MM.1S (cell line): Measurements from ENCODE around the gene F8.

Experiments used
- DNase-seq: peaks from one replicate; pipeline ENCODE4 v3.0.0-alpha.2; 2015
- H2AFZ ChIP-seq: fragments of 300-600 bp; sonication (generic); 2 replicates; pipeline ENCODE4 v1.6.0; 2016; ENCODE audit warnings: antibody characterized with exemption, low read length
- H3F3A ChIP-seq: fragments of 300-600 bp; sonication (generic); 2 replicates; pipeline ENCODE4 v1.6.1; 2016; ENCODE audit warnings: mild to moderate bottlenecking, antibody characterized with exemption, low read length, moderate library complexity, mixed read lengths; ENCODE audit not compliant: insufficient read depth
- H3K27ac ChIP-seq: fragments of 300-600 bp; sonication (generic); 2 replicates; pipeline ENCODE4 v1.5.1; 2016; ENCODE audit warnings: mild to moderate bottlenecking, low read length
- H3K27me3 ChIP-seq: fragments of 300-600 bp; sonication (generic); replicated peaks from 2 replicates; pipeline ENCODE4 v1.6.0; 2016; ENCODE audit warnings: low read length; ENCODE audit not compliant: insufficient read depth
- H3K36me3 ChIP-seq: fragments of 300-600 bp; sonication (generic); replicated peaks from 2 replicates; pipeline ENCODE4 v1.6.1; 2016; ENCODE audit warnings: mild to moderate bottlenecking, low read length, mixed read lengths; ENCODE audit not compliant: insufficient read depth
- H3K4me1 ChIP-seq: fragments of 300-600 bp; sonication (generic); 2 replicates; pipeline ENCODE4 v1.6.1; 2016; ENCODE audit warnings: low read length, mixed read lengths
- H3K4me2 ChIP-seq: fragments of 300-600 bp; sonication (generic); 2 replicates; pipeline ENCODE4 v1.6.0; 2016; ENCODE audit warnings: low read depth, low read length
- H3K4me3 ChIP-seq: fragments of 300-600 bp; sonication (generic); 2 replicates; pipeline ENCODE4 v1.5.1; 2016; ENCODE audit warnings: low read length, mixed read lengths
- H3K79me2 ChIP-seq: fragments of 300-600 bp; sonication (generic); 2 replicates; pipeline ENCODE4 v1.6.1; 2016; ENCODE audit warnings: mixed run types, low read length, mixed read lengths
- H3K9ac ChIP-seq: fragments of 300-600 bp; sonication (generic); 2 replicates; pipeline ENCODE4 v1.6.1; 2016; ENCODE audit warnings: low read length, mixed read lengths
- H3K9me2 ChIP-seq: fragments of 300-600 bp; sonication (generic); replicated peaks from 2 replicates; pipeline ENCODE4 v1.6.1; 2016; ENCODE audit warnings: mild to moderate bottlenecking, low read length, mixed read lengths; ENCODE audit not compliant: insufficient read depth
- H3K9me3 ChIP-seq: fragments of 300-600 bp; sonication (generic); replicated peaks from 2 replicates; pipeline ENCODE4 v1.6.1; 2016; ENCODE audit warnings: mild to moderate bottlenecking, low read length, mixed read lengths; ENCODE audit not compliant: insufficient read depth
- H4K20me1 ChIP-seq: fragments of 300-600 bp; sonication (generic); 2 replicates; pipeline ENCODE4 v1.6.1; 2016; ENCODE audit warnings: mild to moderate bottlenecking, low read length, moderate library complexity, mixed read lengths; ENCODE audit not compliant: insufficient read depth
- EZH2 ChIP-seq: fragments of 300-600 bp; sonication (generic); optimal IDR thresholded peaks from 2 replicates; pipeline ENCODE3; 2017; ENCODE audit warnings: low read depth, mild to moderate bottlenecking, antibody characterized with exemption, low read length, mixed read lengths
- EZH2phosphoT487 ChIP-seq: fragments of 300-600 bp; sonication (generic); IDR thresholded peaks from 2 replicates; pipeline ENCODE4 v1.6.1; 2018; ENCODE audit warnings: antibody characterized with exemption, low read length
- TF ChIP-seq, protein P1 (sequence below): fragments of 300-600 bp; sonication (generic); IDR thresholded peaks from 2 replicates; pipeline ENCODE4 v1.5.1; 2016; ENCODE audit warnings: antibody characterized with exemption, low read length, mixed read lengths

Gene F8

DNA sequence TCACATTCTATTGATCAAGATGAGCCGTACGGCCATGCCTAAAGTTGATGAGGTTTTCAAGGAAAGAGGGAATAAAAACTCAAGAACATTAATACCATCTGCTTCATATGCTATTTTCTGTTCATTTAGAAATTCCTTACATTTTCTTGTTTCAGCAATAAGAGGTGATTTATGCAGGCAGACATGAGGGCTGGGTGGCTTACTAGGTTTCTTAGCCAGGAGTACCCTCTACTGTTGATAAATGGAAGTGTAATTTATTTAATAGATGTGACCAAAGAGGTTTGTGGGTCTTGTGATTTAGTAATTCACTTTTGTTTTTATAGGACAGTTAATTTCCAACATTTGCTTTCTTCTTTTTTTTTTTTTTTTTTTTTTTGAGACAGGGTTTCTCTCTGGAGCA lies 181.7 kb downstream of the F8 start:
- Histone ChIP-seq H3K79me2 (no peaks in the 10 kb centered on the region), H3K4me3 (no peak overlapping the region), H3K27ac (no peak overlapping the region), H2AFZ (no peak overlapping the region), H3K9ac (no peak overlapping the region), H4K20me1 (no peaks in the 10 kb centered on the region), H3K4me2 (no peak overlapping the region), H3K9me3 (no peaks in the 10 kb centered on the region), H3K36me3 (no peaks in the 10 kb centered on the region), H3K27me3 (no peaks in the 10 kb centered on the region), H3K4me1 (no peaks in the 10 kb centered on the region), H3K9me2 (no peaks in the 10 kb centered on the region), H3F3A (no peaks in the 10 kb centered on the region)
- no peak for TF ChIP-seq EZH2
- TF ChIP-seq, protein P1, sequence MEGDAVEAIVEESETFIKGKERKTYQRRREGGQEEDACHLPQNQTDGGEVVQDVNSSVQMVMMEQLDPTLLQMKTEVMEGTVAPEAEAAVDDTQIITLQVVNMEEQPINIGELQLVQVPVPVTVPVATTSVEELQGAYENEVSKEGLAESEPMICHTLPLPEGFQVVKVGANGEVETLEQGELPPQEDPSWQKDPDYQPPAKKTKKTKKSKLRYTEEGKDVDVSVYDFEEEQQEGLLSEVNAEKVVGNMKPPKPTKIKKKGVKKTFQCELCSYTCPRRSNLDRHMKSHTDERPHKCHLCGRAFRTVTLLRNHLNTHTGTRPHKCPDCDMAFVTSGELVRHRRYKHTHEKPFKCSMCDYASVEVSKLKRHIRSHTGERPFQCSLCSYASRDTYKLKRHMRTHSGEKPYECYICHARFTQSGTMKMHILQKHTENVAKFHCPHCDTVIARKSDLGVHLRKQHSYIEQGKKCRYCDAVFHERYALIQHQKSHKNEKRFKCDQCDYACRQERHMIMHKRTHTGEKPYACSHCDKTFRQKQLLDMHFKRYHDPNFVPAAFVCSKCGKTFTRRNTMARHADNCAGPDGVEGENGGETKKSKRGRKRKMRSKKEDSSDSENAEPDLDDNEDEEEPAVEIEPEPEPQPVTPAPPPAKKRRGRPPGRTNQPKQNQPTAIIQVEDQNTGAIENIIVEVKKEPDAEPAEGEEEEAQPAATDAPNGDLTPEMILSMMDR = peak; percentile 56
- DNase-seq = peak; percentile 57

DNA sequence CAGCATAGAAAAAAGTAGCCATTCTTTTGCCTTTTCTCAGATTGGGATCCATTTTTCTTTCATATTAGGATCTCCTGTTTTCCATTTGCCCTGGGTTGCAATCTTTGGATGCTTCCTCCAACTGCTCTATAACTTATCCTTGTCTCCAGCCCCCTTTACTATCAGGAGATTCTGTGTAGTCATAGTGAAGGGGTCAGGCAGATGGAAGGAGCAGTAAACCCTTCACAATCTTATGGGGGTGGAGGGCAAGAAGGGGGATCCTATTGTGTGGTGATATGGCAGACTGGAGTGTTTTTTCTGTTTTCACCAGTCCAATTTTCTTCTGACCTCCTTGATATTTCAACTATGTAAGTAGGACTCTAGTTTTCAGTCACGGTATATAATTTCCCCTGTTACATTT lies 186.4 kb downstream of the F8 start:
- TF ChIP-seq EZH2 (no peak), EZH2phosphoT487 (no peak)
- TF ChIP-seq, protein P1 = no peak
- Histone ChIP-seq H3K9me3 (no peaks in the 10 kb centered on the region), H3K9me2 (no peaks in the 10 kb centered on the region), H4K20me1 (no peaks in the 10 kb centered on the region), H3K36me3 (no peaks in the 10 kb centered on the region), H3K4me3 (no peak overlapping the region), H3F3A (no peaks in the 10 kb centered on the region), H3K27ac (no peak overlapping the region), H3K4me1 (no peaks in the 10 kb centered on the region), H3K4me2 (no peak overlapping the region), H2AFZ (no peak overlapping the region), H3K79me2 (no peaks in the 10 kb centered on the region), H3K27me3 (no peaks in the 10 kb centered on the region), H3K9ac (no peak overlapping the region)
- DNase-seq = no peak

DNA sequence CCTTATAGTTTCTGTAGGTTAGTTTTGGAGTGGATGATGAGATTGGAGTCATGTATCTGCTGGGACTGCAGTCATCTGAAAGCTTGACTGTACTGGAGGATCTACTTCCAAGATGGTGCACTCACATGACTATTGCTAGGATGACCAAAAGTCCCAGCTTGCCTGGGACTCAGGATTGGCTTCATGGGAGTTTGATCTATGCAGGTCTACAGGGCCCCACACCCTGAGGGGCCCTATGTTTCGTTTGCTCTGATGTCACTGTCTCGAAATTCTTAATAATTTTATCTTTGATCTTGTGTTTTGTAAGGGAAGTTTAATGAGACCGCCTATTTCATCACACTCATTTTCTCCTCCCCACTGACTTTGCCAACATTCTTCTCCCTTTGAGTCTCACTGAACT lies 188.0 kb downstream of the F8 start, which contains the start of gene SMIM9:
Gene SMIM9, minus strand, starts transcription at position 101 of the 400 bp plus-strand sequence. CDS start 3,806 bp downstream, outside the sequence.
- Histone ChIP-seq H4K20me1 (no peaks in the 10 kb centered on the region), H3K4me2 (no peak within 1 kb of the TSS), H3K9ac (no peak within 1 kb of the TSS), H3K9me2 (no peaks in the 10 kb centered on the region), H3K36me3 (no peaks in the 10 kb centered on the region), H2AFZ (no peak within 1 kb of the TSS), H3K4me1 (no peaks in the 10 kb centered on the region), H3K27ac (no peak within 1 kb of the TSS), H3K79me2 (no peaks in the 10 kb centered on the region), H3F3A (no peaks in the 10 kb centered on the region), H3K4me3 (no peak within 1 kb of the TSS), H3K9me3 (no peaks in the 10 kb centered on the region), H3K27me3 (no peaks in the 10 kb centered on the region)
- TF ChIP-seq, protein P1 = no peak
- TF ChIP-seq EZH2 (no peak), EZH2phosphoT487 (no peak)
- no peak for DNase-seq
